ENCODE data around the gene PUM1.
"Not testable (repeated sequence)": the region's sequence is repeated elsewhere in the genome, so short reads cannot be mapped to it uniquely, and the experiment has no call there.

Gene PUM1

DNA sequence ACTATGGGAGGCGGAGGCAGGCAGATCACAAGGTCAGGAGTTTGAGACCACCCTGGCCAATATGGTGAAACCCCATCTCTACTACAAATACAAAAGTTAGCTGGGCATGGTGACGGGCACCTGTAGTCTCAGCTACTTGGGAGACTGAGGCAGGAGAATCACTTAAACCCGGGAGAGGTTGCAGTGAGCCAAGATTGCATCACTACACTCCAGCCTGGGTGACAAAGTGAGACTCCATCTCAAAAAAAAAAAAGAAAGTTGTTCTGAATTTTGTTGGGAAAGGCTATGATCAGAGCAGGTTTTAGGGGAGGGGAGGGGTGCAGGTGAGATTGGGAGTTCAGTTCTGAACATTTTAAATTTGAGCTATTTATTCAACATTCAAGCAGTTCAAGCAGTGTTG lies 22.6 kb upstream of the PUM1 start:
- H3K4me1 Mint-ChIP-seq (ENCODE audit: low read depth); intact Hi-C loops (cut with micrococcal nuclease); H3K9me3 Mint-ChIP-seq; H3K27me3 Mint-ChIP-seq; H3K4me3 Mint-ChIP-seq; H3K27ac Mint-ChIP-seq; H3K36me3 Mint-ChIP-seq (ENCODE audit: low read depth): not testable (repeated sequence)

DNA sequence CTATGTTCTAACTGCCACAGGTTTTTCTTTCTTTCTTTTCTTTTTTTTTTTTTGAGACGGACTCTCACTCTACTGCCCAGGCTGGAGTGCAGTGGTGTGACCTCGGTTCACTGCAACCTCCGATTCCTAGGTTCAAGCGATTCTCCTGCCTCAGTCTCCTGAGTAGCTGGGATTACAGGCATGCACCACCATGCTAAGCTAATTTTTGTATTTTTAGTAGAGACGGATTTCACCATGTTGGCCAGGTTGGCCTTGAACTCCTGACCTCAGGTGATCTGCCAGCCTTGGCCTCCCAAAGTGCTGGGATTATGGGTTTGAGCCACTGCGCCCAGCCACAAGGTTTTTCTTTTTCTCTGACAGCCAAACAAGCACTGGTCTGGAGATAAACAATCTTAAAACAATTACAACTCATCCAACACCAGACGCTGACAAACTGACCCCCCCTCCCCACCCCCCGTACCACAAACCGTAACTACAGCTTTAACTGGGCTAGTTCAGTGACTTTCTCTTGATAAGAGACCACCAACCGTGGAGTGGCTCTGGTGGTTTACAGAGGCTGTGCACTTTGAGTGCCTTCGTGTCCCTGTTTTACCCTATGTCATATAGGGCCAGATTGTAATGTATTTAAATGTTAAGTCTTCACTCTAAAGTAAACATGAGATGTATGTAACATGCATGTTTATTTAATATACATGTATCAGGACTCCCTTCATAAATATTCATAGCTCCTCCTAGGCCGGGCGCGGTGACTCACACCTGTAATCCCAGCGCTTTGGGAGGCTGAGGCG lies 19.5 kb upstream of the PUM1 start:
- intact Hi-C loops (cut with micrococcal nuclease) = no loop called here
- no peaks in the 10 kb centered on the region for H3K9me3 Mint-ChIP-seq
- no peaks in the 10 kb centered on the region for H3K36me3 Mint-ChIP-seq (ENCODE audit: low read depth)
- H3K27me3 Mint-ChIP-seq = no peaks in the 10 kb centered on the region
- no peak overlapping the region for H3K27ac Mint-ChIP-seq
- H3K4me3 Mint-ChIP-seq = no peak overlapping the region
- no peaks in the 10 kb centered on the region for H3K4me1 Mint-ChIP-seq (ENCODE audit: low read depth)

DNA sequence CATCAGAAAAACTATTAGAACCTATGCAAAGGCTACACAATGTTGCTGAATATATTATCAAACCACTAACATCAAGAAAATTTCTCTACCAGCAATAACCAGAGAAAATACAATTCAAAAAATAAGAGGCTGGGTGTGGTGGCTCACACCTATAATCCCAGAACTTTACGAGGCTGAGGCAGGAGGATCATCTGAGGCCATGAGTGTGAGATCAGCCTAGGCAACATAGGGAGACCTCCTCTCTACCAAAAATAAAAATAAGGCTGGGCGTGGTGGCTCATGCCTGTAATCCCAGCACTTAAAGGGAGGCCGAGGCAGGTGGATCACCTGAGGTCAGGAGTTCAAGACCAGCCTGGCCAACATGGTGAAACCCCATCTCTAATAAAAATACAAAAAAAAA lies 16.9 kb upstream of the PUM1 start:
- intact Hi-C loops (cut with micrococcal nuclease) = no loop called here
- Mint-ChIP-seq H3K9me3 (no peaks in the 10 kb centered on the region), H3K27me3 (no peaks in the 10 kb centered on the region), H3K36me3 (ENCODE audit: low read depth) (no peaks in the 10 kb centered on the region), H3K4me1 (ENCODE audit: low read depth) (no peaks in the 10 kb centered on the region), H3K4me3 (no peak overlapping the region), H3K27ac (no peak overlapping the region)

DNA sequence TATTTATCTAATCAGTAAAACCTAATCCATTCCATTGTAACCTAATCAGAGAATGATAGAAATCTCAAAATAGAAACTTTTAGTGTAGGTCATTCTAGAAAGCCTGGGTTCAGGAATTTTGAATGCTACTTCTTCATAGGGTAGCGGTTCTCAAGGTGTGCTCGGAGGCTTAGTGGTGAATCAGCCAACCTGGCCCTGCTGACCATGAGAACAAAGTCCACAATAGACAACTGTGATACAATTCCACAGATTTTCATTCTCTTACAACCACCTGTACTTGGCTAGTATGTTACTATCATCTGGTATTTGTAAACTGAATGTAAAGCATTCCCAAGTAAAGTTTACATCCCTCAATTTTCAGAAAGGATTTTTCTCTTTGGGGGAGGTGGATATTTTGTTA lies 7.5 kb upstream of the PUM1 start:
- no peaks in the 10 kb centered on the region for H3K36me3 Mint-ChIP-seq (ENCODE audit: low read depth)
- H3K9me3 Mint-ChIP-seq = no peaks in the 10 kb centered on the region
- H3K27ac Mint-ChIP-seq = no peak overlapping the region
- H3K27me3 Mint-ChIP-seq = no peaks in the 10 kb centered on the region
- intact Hi-C loops (cut with micrococcal nuclease) = no loop called here
- H3K4me3 Mint-ChIP-seq = no peak overlapping the region
- no peaks in the 10 kb centered on the region for H3K4me1 Mint-ChIP-seq (ENCODE audit: low read depth)

DNA sequence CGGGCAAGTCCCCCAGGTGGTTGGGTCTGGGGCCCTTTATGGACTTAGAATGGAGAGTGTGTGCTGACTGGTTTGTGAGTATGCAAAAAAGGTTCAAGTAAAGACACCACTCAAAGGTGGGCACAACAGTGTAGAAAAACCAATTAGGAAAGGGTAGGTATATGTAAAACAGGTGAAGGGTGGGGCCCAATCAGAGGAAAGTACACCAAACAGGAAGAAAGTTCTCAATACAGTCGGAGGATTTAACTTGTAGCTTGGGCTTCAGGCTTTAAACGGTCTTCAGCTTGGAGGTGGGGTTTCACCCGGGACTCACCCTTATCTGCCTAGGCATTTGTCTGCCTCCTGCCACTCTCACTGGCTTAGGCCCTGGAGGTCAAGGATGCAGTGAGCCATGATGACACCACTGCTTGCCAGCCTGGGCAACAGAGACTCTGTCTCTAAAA lies 6.8 kb upstream of the PUM1 start:
- H3K27me3 Mint-ChIP-seq = no peaks in the 10 kb centered on the region
- H3K4me3 Mint-ChIP-seq = no peak overlapping the region
- no peaks in the 10 kb centered on the region for H3K4me1 Mint-ChIP-seq (ENCODE audit: low read depth)
- H3K27ac Mint-ChIP-seq = no peak overlapping the region
- H3K36me3 Mint-ChIP-seq (ENCODE audit: low read depth) = no peaks in the 10 kb centered on the region
- intact Hi-C loops (cut with micrococcal nuclease) = no loop called here
- H3K9me3 Mint-ChIP-seq = no peaks in the 10 kb centered on the region

DNA sequence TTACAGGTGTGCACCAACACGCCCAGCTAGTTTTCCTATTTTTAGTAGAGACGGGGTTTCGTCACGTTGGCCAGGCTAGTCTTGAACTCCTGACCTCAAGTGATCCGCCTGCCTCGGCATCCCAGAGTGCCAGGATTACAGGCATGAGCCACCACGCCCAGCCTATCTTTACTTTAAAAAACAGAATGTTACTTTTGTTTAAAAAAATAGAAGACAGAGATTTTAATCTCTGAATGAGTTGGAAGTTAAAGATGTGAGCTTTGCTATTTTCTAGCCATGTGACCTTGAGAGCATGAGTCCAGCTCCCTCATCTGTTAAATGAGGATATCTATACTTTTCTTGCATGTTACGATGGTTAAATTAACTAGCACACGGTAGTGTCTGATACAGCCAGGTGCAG lies 3.9 kb upstream of the PUM1 start:
- Mint-ChIP-seq H3K4me1 (ENCODE audit: low read depth) (no peaks in the 10 kb centered on the region), H3K36me3 (ENCODE audit: low read depth) (peaks cover 13% of the 10 kb centered on the region), H3K27me3 (no peaks in the 10 kb centered on the region), H3K4me3 (no peak overlapping the region), H3K27ac (no peak overlapping the region), H3K9me3 (no peaks in the 10 kb centered on the region)
- intact Hi-C loops (cut with micrococcal nuclease) = no loop called here

DNA sequence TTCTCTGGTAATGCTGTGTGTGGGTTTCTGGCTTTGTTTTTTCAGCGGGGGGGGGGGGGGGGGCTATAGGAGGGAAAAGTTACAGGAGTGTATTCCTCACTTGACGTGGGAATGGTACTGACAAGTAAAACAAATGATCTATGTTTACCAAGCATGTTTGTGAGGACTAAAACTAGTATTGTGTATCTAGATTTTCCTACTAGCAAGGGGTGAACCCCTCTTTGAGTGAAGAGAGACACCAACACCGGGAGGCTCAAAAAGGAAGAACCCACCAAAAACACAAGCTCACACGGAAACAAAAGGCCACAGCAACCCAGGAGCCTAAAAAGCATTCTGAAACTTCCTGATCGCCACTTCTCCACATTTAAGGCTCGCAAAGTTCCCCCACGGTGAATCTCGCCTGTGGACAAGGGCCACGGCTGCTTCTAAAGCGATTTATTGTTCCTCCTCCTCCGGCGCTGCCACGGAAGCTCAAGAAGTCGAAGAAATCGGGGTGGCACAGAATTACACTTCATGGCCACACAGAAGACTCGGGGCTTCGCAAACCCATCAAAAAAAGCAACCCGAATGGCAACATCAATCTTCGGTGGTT lies 703 bp downstream of the PUM1 start:
- no peaks in the 10 kb centered on the region for H3K27me3 Mint-ChIP-seq
- no peaks in the 10 kb centered on the region for H3K9me3 Mint-ChIP-seq
- intact Hi-C loops (cut with micrococcal nuclease) = no loop called here
- H3K4me1 Mint-ChIP-seq (ENCODE audit: low read depth) = peaks cover 16% of the 10 kb centered on the region
- H3K4me3 Mint-ChIP-seq = peak overlapping the region; percentile 86
- peak overlapping the region; percentile 93 for H3K27ac Mint-ChIP-seq
- peaks cover 13% of the 10 kb centered on the region for H3K36me3 Mint-ChIP-seq (ENCODE audit: low read depth)

DNA sequence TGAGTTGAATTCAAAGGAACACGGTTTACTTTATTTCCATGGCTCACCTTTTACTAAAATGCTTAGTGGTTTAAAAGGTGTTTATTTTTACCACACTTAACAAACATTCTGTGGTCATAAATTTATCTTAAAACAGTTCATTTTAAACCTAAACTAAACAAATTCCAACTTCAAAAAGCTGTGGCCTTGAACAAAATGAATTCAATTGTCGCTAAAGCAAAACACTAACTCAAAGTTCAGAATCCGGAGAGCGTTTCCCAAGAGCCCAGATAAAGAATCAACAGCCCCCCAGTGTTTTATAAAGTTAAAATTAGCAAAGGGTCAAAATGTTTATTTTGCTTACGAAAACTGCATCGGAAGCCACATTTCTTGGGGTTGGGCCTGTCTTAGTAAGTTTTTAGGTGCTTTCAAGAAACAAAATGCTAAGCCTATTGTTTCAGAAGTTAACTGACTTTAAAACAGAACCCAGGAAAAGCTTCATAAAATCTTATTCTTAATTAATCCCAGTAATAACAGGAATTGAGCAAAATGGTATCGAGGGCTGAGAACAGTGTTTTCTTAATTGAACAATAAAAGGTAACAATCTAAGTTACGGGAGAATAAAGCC lies 1.3 kb downstream of the PUM1 start:
- Mint-ChIP-seq H3K27ac (peak overlapping the region; percentile 93), H3K27me3 (no peaks in the 10 kb centered on the region), H3K4me1 (ENCODE audit: low read depth) (peaks cover 18% of the 10 kb centered on the region), H3K4me3 (peak overlapping the region; percentile 86), H3K9me3 (no peaks in the 10 kb centered on the region), H3K36me3 (ENCODE audit: low read depth) (peaks cover 19% of the 10 kb centered on the region)
- intact Hi-C loops (cut with micrococcal nuclease) = no loop called here

DNA sequence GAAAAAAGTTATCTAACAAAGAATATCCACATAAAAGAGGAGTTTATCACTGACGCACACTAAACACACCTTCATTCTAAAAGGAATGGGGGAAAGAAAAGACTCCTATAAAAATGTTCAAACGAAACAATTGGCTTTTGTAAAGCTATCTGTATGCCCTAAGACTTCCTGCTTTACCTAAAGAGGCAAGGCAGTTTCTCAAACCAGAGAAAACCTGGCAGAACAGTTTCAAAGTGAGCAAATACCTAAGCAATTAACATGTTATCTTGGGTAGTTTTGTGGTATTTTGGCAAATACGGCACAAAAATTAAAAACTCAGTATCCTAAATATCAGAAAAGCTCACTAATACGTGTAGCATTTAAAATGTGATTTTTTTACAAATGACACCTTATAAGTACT lies 1.9 kb downstream of the PUM1 start:
- Mint-ChIP-seq H3K4me1 (ENCODE audit: low read depth) (peaks cover 22% of the 10 kb centered on the region), H3K4me3 (peak overlapping the region; percentile 86), H3K9me3 (no peaks in the 10 kb centered on the region), H3K27me3 (no peaks in the 10 kb centered on the region), H3K36me3 (ENCODE audit: low read depth) (peaks cover 25% of the 10 kb centered on the region), H3K27ac (peak overlapping the region; percentile 93)
- intact Hi-C loops (cut with micrococcal nuclease) = no loop called here

DNA sequence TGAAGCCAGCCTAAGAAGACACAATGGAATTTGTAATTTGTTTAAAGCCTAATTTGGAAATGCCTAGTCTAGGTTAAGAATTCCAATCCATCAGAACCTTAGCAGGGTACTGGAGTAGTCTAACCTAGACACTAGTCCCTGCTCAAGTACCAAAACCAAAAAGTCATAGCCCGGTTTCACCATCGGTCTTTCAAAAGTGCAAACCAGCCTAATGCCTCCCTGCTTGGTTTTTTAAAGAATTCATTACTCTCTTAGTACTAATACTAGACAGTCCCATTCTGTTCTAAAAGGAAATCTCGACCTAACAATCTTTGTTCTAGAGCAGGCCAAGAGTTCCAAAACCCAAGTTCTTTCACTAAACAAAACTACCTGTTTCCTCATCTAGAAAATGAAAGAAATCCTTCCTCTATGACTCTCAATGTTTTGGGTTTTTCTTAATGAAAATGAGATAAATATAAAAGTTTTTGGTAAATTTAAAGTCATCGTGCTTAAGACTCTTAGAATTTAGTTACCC lies 2.6 kb downstream of the PUM1 start:
- H3K4me3 Mint-ChIP-seq = no peak overlapping the region
- H3K4me1 Mint-ChIP-seq (ENCODE audit: low read depth) = peaks cover 28% of the 10 kb centered on the region
- H3K36me3 Mint-ChIP-seq (ENCODE audit: low read depth) = peaks cover 32% of the 10 kb centered on the region
- intact Hi-C loops (cut with micrococcal nuclease) = no loop called here
- H3K27ac Mint-ChIP-seq = no peak overlapping the region
- no peaks in the 10 kb centered on the region for H3K9me3 Mint-ChIP-seq
- H3K27me3 Mint-ChIP-seq = no peaks in the 10 kb centered on the region

DNA sequence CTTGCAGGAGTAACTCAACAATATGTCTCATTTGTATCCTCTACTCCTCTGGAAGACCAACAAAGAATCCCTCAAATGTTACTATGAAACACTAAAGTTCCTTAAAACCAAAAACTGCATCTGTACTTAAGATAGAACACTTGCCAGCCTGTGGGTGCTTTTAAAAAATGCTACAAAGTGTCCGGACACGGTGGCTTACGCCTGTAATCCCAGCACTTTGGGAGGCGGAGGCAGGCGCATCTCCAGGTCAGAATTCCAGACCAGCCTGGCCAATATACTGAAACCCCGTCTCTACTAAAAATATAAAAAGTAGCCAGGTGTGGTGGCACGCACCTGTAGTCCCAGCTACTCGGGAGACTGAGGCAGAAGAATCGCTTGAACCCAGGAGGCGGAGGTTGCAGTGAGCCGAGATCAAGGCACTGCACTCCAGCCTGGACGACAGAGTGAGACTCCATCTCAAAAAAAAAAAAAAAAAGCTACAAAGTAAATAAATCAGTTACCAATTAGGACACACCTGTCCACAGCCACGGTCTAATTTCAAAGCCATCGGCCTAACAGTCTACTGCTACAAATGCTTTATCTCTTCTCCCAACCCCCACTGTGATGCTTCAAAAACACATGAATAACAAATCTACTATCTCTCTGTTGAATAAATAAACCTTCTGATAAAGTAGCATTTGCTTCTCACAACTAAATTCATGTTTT lies 3.2 kb downstream of the PUM1 start:
- H3K9me3 Mint-ChIP-seq; H3K4me3 Mint-ChIP-seq; intact Hi-C loops (cut with micrococcal nuclease); H3K27me3 Mint-ChIP-seq; H3K27ac Mint-ChIP-seq: not testable (repeated sequence)
- peaks cover 38% of the 10 kb centered on the region for H3K36me3 Mint-ChIP-seq (ENCODE audit: low read depth)
- peaks cover 30% of the 10 kb centered on the region for H3K4me1 Mint-ChIP-seq (ENCODE audit: low read depth)

DNA sequence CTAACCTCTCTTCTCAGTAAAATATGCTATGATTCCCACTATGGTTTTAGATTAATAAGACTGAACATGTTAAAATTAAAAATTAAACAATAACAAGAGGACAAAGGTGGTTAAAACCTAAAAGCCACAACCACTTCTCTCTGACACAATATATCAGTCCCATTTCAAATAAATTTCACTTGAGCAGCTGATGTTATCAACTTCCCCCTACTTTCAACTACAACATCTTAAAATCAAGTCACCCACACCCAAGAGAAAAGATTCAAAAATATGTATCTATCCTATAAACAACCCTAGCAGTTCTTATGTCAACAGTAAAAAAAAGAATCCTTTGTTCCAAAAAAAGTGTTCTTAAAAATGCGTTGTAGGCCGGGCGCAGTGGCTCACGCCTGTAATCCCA lies 7.5 kb downstream of the PUM1 start:
- Mint-ChIP-seq H3K9me3 (no peaks in the 10 kb centered on the region), H3K4me1 (ENCODE audit: low read depth) (peaks cover 43% of the 10 kb centered on the region), H3K27ac (no peak overlapping the region), H3K4me3 (no peak overlapping the region), H3K27me3 (no peaks in the 10 kb centered on the region), H3K36me3 (ENCODE audit: low read depth) (peaks cover 67% of the 10 kb centered on the region)
- intact Hi-C loops (cut with micrococcal nuclease) = loop anchor here (5.0 kb wide), 1 partner anchor 36 kb away; no protein-coding TSS in a partner anchor

DNA sequence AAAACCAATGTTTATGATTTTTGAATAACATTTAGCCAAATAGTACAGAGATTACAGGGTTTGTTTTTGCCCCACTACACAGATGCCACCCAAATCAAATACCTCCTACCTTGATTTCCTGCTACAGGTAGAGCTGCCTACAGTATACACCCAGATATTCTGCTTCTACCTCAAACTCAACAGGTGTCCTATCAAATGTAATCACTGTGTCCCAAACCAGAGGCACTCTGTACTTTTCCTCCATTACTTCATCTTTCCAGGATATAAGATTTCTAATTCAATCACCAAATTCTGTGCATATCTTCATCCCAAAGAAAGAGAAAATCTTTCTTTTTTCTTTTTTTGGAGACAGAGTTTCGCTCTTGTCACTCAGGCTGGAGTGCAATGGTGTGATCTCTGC lies 9.6 kb downstream of the PUM1 start:
- Mint-ChIP-seq H3K27ac (no peak overlapping the region), H3K36me3 (ENCODE audit: low read depth) (peaks cover 86% of the 10 kb centered on the region), H3K27me3 (no peaks in the 10 kb centered on the region), H3K4me3 (no peak overlapping the region), H3K4me1 (ENCODE audit: low read depth) (peaks cover 28% of the 10 kb centered on the region), H3K9me3 (no peaks in the 10 kb centered on the region)
- intact Hi-C loops (cut with micrococcal nuclease) = loop anchor here (5.0 kb wide), 1 partner anchor 34 kb away; no protein-coding TSS in a partner anchor

DNA sequence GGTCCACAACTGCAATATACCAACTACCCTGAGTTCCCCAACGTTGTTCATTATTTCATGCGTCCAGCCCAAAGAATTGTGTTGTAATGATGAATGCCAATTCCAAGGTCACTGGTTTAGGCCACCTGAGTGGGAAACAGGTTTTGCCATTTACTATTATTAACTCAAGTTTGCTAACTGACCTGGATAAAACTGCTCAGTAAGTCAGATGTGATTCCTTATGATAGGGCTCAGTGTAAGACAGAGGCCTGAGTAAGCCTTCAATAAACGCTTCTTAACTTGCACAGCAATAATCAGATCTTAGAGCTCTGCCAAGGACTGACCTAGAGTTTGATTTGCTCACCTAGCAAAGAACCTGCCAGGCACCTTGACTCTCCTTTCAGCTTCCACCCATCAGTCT lies 10.0 kb downstream of the PUM1 start:
- Mint-ChIP-seq H3K36me3 (ENCODE audit: low read depth) (peaks cover 86% of the 10 kb centered on the region), H3K27me3 (no peaks in the 10 kb centered on the region), H3K4me1 (ENCODE audit: low read depth) (peaks cover 28% of the 10 kb centered on the region), H3K27ac (no peak overlapping the region), H3K9me3 (no peaks in the 10 kb centered on the region), H3K4me3 (no peak overlapping the region)
- intact Hi-C loops (cut with micrococcal nuclease) = loop anchor here (5.0 kb wide), 1 partner anchor 33 kb away; no protein-coding TSS in a partner anchor

Data from dendritic cell treated with granulocyte-macrophage colony-stimulating factor and Interleukin-4, amounts not matched to agents 40 ng/mL and 50 ng/mL, for 4 days (primary cell).